Spleen (tissue), 11 donors: ENCODE results near the gene FCSK. TPM values are rescaled to one million over a fixed set of nuclear protein-coding genes. Genes with fewer than 3 reads are reported as not detected.

Experiments
- DNase-seq: peaks from one replicate; pipeline ENCODE4 v3.0.0-alpha.2; 2020
- H3K27ac ChIP-seq, 8 donors: fragments of 200-600 bp; sonication (generic) in 7 of 8; 1 replicate in 4 of 8; 2 replicates in 4 of 8; pipeline versions ENCODE4 v1.5.0 to v1.8.0; 2016 to 2021; ENCODE audit warnings: inconsistent platforms in 4 of 8, mild to moderate bottlenecking in 4 of 8, moderate library complexity in 1 of 8
- H3K27me3 ChIP-seq, 7 donors: fragments of 200-600 bp; sonication (generic) in 6 of 7; replicated peaks in 1 of 7; 1 replicate in 4 of 7; 2 replicates in 3 of 7; pipeline versions ENCODE4 v1.5.0 to v1.8.0; 2016 to 2021; ENCODE audit warnings: inconsistent platforms in 3 of 7, mild to moderate bottlenecking in 1 of 7
- H3K36me3 ChIP-seq, 6 donors: fragments of 200-600 bp; sonication (generic) in 5 of 6; 1 replicate in 4 of 6; 2 replicates in 2 of 6; pipeline versions ENCODE4 v1.5.0 to v1.8.0; 2016 to 2021; ENCODE audit warnings: inconsistent platforms in 2 of 6
- H3K4me1 ChIP-seq, 6 donors: fragments of 200-600 bp; sonication (generic) in 5 of 6; 1 replicate in 3 of 6; 2 replicates in 3 of 6; pipeline versions ENCODE4 v1.5.0 to v1.8.0; 2016 to 2021; ENCODE audit warnings: inconsistent platforms in 3 of 6
- H3K4me3 ChIP-seq, 8 donors: fragments of 200-600 bp; sonication (generic) in 7 of 8; 1 replicate in 4 of 8; 2 replicates in 4 of 8; pipeline versions ENCODE4 v1.5.0 to v1.8.0; 2016 to 2021; ENCODE audit warnings: inconsistent platforms in 4 of 8, mild to moderate bottlenecking in 4 of 8, moderate library complexity in 2 of 8
- H3K9me3 ChIP-seq, 8 donors: fragments of 200-600 bp; sonication (generic) in 7 of 8; 1 replicate in 4 of 8; 2 replicates in 4 of 8; pipeline versions ENCODE4 v1.5.0 to v1.8.0; 2016 to 2021; ENCODE audit warnings: inconsistent platforms in 4 of 8
- POLR2A ChIP-seq, 3 donors: fragments of 450-650 bp; IDR thresholded peaks; one replicate each; pipeline ENCODE4 v1.5.1; 2017; ENCODE audit warnings: antibody characterized with exemption in 3 of 3, mild to moderate bottlenecking in 1 of 3
- POLR2AphosphoS5 ChIP-seq, 3 donors: sonication (generic); formaldehyde crosslinking; IDR thresholded peaks; one replicate each; pipeline ENCODE4 v1.5.1; 2017; ENCODE audit warnings: antibody characterized with exemption in 3 of 3
- WGBS, 5 donors: extraction: QIAGEN DNeasy Blood & Tissue Kit in 3 of 5; methylation state at CpG; one replicate each; pipeline versions ENCODE4 v1.1.5 to v1.1.7; 2013 to 2018; 5-methylcytosine and 5-hydroxymethylcytosine counted together
- intact Hi-C: fragments of 100-400 bp; cut with DNase I; formaldehyde crosslinking; loops from one replicate; pipeline ENCODE4 v1.15.0; 2023; ENCODE audit warnings: low total_unique reads
- polyA plus RNA-seq, 3 donors: library from polyadenylated mRNA; stranded (reverse); fragments of 200-250 nt; gene quantifications; one replicate each; pipeline ENCODE4 v1.2.1, GENCODE V29; 2013
- total RNA-seq, 7 donors: library from RNA; depleted of rRNA in 3 of 7; stranded (reverse); fragments of >200 nt in 3 of 7; fragmentation: NEBNext Ultra II Directional in 4 of 7; extraction: Animal tissue kit (Norgen Biotek cat#: 25700) in 4 of 7; gene quantifications; one replicate each; pipeline versions ENCODE4 v1.1.0 to v1.2.1, GENCODE V29; 2016 to 2021
- TF ChIP-seq, protein P1 (sequence below), 11 experiments: fragments of 200-600 bp in 7 of 11; fragments of 450-650 bp in 4 of 11; sonication (generic) in 4 of 11; IDR thresholded peaks in 8 of 11; conservative IDR thresholded peaks in 3 of 11; 1 replicate in 7 of 11; 2 replicates in 4 of 11; pipeline versions ENCODE4 v1.4.0 to v1.8.0; 2016 to 2021; ENCODE audit warnings: antibody characterized with exemption in 11 of 11, inconsistent platforms in 4 of 11, mild to moderate bottlenecking in 1 of 11
- donor health status: healthy with polysubstance abuse.
- donor health status: DM: no; HTN: no; CAD: no; lungs with moderate emphysema.
- donor health status: DM: no; HTN: no; CAD: no.
- donor health status: Bipolar disorder and iron deficiency.
- donor health status: healthy.
- donor health status: DM: no; HTN: no; CAD: no.
- donor health status: DM: yes; HTN: yes; CAD: no.

Gene FCSK
- total and polyA plus RNA-seq, 10 donors = 8.1 to 31.9 (median 23.5) TPM

GRCh38 chr16:70475054-70475871, 20.9 kb downstream of the FCSK start:
- H3K27ac ChIP-seq = no peak overlapping the region
- peaks cover 0 to 97% (median 48%) of the 10 kb centered on the region in 6 donors for H3K36me3 ChIP-seq
- H3K27me3 ChIP-seq = no peaks in the 10 kb centered on the region
- intact Hi-C loops = no loop called here
- peaks cover 0 to 24% (median 7%) of the 10 kb centered on the region in 6 donors for H3K4me1 ChIP-seq
- WGBS, 5 donors = 80 to 98% (median 92%) methylated on average over 15 to 24 of the region's 24 CpGs
- no peak for DNase-seq
- H3K9me3 ChIP-seq = no peaks in the 10 kb centered on the region
- H3K4me3 ChIP-seq = no peak overlapping the region
- peak in 1 of 3 donors; percentile 58 for TF ChIP-seq POLR2AphosphoS5 (IDR thresholded peaks at IDR 0.05)
- TF ChIP-seq, protein P1, sequence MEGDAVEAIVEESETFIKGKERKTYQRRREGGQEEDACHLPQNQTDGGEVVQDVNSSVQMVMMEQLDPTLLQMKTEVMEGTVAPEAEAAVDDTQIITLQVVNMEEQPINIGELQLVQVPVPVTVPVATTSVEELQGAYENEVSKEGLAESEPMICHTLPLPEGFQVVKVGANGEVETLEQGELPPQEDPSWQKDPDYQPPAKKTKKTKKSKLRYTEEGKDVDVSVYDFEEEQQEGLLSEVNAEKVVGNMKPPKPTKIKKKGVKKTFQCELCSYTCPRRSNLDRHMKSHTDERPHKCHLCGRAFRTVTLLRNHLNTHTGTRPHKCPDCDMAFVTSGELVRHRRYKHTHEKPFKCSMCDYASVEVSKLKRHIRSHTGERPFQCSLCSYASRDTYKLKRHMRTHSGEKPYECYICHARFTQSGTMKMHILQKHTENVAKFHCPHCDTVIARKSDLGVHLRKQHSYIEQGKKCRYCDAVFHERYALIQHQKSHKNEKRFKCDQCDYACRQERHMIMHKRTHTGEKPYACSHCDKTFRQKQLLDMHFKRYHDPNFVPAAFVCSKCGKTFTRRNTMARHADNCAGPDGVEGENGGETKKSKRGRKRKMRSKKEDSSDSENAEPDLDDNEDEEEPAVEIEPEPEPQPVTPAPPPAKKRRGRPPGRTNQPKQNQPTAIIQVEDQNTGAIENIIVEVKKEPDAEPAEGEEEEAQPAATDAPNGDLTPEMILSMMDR (IDR thresholded peaks at IDR 0.05 in 8 of 11, conservative IDR thresholded peaks at IDR 0.05 in 3 of 11) = no peak
- no peak for TF ChIP-seq POLR2A (IDR thresholded peaks at IDR 0.05)

DNA sequence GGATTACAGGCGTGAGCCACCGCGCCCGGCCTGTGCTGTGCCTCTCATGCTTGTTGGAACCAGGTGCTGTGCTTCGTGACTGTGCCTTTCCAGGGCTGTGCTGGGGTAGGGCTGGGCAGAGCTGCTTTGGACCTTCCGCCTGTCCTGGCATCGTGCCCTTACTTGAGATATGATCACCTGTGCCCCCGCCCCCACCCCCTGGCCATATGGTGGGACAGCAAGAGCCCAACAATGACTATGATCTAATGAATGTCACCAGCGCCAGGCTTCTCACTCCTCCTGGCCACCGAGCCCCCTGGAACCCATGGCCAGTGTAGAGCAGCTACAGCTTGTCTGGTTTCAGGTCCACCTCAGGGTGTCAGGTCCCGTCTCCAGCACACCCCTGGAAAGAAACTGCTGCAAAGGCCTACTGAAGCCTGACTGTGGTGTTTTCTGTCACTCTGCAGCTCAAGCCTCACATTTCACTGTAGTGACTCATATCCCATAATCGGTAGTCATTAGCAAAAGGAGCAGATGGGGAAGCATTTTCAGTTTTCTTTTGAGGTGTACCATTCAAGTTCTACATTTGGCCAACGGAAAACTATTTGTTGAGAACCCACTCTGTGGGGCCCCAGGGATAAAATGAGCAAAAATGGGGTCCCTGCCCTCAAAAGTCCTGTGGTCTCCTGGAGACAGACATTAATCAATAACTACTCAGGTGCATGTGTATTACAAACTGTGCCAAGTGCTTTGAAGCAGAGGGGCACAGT, 22.1 kb downstream of the FCSK start:
- Histone ChIP-seq H3K27me3 (no peaks in the 10 kb centered on the region), H3K4me1 (peaks cover 0 to 19% (median 7%) of the 10 kb centered on the region in 6 donors), H3K27ac (peak overlapping the region in 5 of 8 donors; percentile 1 to 40 (median 25)), H3K4me3 (no peak overlapping the region), H3K36me3 (peaks cover 0 to 100% (median 60%) of the 10 kb centered on the region in 6 donors), H3K9me3 (no peaks in the 10 kb centered on the region)
- no peak for DNase-seq
- intact Hi-C loops = no loop called here
- TF ChIP-seq POLR2A (IDR thresholded peaks at IDR 0.05) (no peak), POLR2AphosphoS5 (IDR thresholded peaks at IDR 0.05) (peak in 1 of 3 donors; percentile 45)
- TF ChIP-seq, protein P1 (IDR thresholded peaks at IDR 0.05 in 8 of 11, conservative IDR thresholded peaks at IDR 0.05 in 3 of 11) = no peak
- WGBS, 5 donors = 70 to 88% (median 81%) methylated on average over 12 to 13 of the region's 13 CpGs

GRCh38 chr16:70478169-70478568, 23.8 kb downstream of the FCSK start:
- intact Hi-C loops = no loop called here
- 70 to 95% (median 82%) methylated on average over 2 to 8 of the region's 8 CpGs for WGBS, 5 donors

More at GRCh38 chr16:70478169-70478568, 23.8 kb downstream of the FCSK start:
- no peaks in the 10 kb centered on the region for H3K27me3 ChIP-seq
- peaks cover 0 to 98% (median 66%) of the 10 kb centered on the region in 6 donors for H3K36me3 ChIP-seq
- peak overlapping the region in 4 of 8 donors; percentile 5 to 46 (median 28) for H3K27ac ChIP-seq
- H3K4me1 ChIP-seq = peaks cover 0 to 19% (median 7%) of the 10 kb centered on the region in 6 donors
- H3K9me3 ChIP-seq = no peaks in the 10 kb centered on the region
- TF ChIP-seq, protein P1 (IDR thresholded peaks at IDR 0.05 in 8 of 11, conservative IDR thresholded peaks at IDR 0.05 in 3 of 11) = no peak
- no peak for TF ChIP-seq POLR2A (IDR thresholded peaks at IDR 0.05)
- TF ChIP-seq POLR2AphosphoS5 (IDR thresholded peaks at IDR 0.05) = peak in 2 of 3 donors; percentile 8 to 64
- no peak overlapping the region for H3K4me3 ChIP-seq
- DNase-seq = no peak
